ENCODE measurements around the gene RBFOX2.
A peak's percentile ranks its signal among the peaks of the same experiment; 100 is the strongest.

The RBFOX2 gene

DNA sequence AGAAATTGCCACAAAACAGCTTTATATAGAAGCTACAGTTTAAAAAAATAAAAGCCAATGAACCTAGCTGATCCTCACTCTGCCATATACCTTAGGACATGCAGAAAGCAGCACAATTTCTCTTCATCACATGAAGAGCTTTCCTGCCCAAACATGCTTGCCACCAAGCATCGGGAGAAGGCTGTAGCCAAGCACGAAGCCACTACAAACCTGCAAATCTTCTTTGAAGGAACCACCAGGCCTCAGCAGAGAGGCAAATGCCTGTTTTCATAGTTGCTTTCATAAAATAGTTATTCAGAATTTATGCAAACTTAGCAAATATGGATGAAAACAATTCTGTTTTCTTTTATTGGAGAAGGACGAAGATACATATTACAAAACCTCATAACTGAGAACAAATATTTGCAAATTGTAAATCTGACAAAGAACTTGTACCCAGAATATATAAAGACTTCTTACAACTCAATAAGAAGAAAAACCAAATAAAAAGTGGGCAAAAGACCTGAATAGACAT lies 100.3 kb downstream of the RBFOX2 start:
- DNase-seq (ENCODE audit: low spot score), result no peak

- no peak for DNase-seq (ENCODE audit: low spot score)
Measured at GRCh38 chr22:35923026-35923425, 105.6 kb downstream of the RBFOX2 start.

DNA sequence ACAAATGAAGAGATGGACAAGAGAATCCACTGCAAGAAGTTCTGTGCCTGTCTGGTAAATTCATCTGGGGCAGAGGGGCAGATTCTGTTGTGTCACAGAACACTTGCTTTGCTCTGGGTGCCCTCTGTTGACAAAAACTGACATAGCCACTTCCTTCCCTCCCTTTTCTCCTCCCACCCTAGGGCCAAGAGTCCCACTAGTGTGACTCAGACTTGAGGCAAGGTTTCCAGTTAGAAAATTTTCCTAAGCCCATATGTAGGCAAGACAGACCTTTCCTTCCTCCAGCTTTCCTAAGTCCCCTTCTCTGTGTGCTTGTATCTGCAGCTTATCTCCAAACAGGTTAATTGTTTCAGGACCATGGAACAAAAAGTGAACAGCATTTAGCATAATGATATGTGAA lies 106.8 kb downstream of the RBFOX2 start:
- DNase-seq (ENCODE audit: low spot score), result peak; percentile 56

DNA sequence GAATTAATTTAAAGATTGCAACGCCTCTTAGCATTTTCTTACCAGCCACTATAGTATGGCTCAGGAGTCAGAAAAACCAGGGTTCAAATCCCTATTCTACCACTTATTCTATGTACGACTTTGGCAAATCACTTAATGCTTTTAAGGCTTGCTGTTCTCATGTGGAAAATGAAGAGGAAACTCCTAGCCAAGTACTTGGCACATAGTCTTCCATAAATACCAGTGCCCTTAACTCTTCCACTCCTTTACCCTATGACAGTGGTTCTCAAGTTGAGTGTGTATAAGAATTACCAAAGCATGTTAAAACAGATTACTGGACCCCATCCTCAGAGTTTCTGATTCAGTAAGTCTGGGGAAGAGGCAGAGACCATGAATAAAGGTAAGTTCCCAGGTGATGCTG lies 107.6 kb downstream of the RBFOX2 start:
- DNase-seq (ENCODE audit: low spot score), result no peak

- DNase-seq (ENCODE audit: low spot score), result no peak
Measured at GRCh38 chr22:35919002-35919542, 109.6 kb downstream of the RBFOX2 start.

GRCh38 chr22:35918456-35918855 lies 110.2 kb downstream of the RBFOX2 start:
- DNase-seq (ENCODE audit: low spot score), result no peak

DNA sequence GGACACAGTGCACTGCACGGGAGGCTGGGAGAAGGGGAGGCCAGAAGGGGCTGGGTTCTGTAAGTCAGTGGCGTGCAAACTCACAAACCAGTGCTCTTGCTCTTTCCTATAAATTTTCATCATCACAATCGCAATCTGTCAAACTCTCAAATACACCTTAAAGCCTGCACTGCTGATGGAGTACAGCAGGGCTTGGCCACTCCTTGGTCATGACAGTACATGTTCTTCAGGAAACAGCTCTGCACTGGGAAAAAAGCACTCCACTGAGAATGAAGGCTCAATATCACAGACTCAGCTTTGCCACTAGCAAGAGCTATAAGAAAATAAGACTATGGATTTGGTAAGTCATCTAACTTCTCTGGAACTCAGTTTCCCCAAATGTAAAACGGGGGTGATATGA lies 111.0 kb downstream of the RBFOX2 start:
- DNase-seq (ENCODE audit: low spot score), result no peak

GRCh38 chr22:35915477-35916013 lies 113.1 kb downstream of the RBFOX2 start:
- no peak for DNase-seq (ENCODE audit: low spot score)

- DNase-seq (ENCODE audit: low spot score), result peak; percentile 86
Measured at GRCh38 chr22:35914665-35915476, 113.8 kb downstream of the RBFOX2 start.

DNA sequence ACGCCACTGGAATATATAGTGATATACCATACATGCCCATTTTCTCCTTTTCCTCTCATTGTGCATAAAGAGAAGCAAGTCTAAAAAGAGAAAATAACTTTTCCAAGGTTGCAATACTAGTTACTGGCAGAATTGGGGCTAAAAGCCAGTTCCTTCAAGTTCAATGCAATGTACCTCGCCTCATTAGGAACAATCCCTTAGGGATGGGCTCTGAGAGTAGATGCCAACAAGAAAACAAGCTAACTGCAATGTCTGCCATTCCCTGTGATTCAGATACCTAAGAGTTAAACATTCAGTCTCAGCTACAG lies 114.3 kb downstream of the RBFOX2 start:
- DNase-seq (ENCODE audit: low spot score), result no peak

DNA sequence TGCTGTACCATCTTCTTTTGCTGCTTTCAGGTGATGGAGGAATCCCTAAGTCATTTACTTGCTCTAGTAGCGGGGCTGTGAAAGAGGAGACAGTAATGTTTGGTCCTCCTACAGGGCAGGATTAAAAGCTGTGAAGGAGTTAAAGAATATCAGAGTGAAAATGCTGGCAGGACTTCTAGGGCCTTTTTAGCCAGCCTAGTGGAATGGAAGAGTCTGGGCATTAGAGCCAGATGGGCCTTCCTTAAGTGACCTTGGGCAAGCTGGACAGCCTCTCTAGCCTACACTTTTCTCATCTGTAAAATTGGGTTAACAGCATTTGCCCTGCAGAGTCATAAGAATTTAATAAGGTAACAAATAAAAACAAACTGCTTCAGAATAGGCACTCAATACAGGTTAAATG lies 114.7 kb downstream of the RBFOX2 start:
- no peak for DNase-seq (ENCODE audit: low spot score)

DNA sequence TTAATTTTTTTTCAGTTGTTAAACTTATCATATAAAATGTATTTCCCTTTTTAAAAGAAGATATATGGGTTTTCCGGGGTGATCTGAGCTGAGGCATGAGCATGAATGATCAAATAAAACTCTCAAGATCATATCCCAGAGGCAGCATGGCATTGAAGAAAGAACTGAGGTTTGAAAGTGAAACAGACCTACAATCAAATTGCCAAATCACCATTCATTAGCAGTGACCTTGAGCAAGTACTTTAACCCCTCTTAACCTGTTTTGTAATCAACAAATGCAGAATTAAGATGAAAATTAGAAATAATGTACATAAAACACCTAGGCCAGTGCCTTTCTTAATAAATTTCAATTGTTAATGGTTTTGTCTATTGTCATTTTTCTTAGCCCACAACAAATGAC lies 116.0 kb downstream of the RBFOX2 start:
- DNase-seq (ENCODE audit: low spot score), result no peak

DNA sequence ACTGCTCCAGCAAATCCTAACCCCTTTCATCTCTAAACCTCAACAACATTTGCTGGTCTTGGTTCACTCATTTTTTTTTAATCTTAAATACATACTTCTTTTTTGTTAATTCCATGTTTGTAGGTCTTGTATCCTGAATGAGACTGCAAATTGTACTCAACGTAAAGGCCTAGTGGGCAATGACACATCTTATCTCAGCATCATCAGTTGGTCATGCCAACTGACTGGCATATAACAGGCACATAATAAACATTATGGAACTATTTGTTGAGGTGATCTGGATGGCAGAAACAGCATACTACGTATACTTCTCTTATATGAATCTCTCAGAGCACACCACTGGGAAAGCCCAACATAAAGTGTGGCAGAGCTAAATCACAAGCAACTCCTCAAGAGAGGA lies 116.7 kb downstream of the RBFOX2 start:
- no peak for DNase-seq (ENCODE audit: low spot score)

DNA sequence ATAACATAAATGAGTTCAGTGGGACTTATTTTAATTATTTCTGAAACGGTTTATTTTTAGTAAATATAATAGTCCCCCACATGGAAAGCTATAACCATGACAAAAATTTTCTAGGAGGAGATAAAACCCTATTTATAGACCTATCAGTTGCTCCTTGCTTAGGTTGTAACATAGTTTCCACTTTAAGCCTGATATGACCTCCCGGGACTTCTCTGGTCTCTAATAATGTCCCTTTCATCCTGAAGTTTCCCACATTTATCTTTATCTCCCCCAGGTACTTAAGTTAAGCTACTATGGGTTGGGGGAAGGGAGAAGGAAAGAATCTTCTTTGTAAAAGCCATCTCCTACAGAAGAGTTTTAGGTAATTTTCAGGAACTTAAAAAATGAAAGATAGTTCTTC lies 117.7 kb downstream of the RBFOX2 start:
- no peak for DNase-seq (ENCODE audit: low spot score)

DNA sequence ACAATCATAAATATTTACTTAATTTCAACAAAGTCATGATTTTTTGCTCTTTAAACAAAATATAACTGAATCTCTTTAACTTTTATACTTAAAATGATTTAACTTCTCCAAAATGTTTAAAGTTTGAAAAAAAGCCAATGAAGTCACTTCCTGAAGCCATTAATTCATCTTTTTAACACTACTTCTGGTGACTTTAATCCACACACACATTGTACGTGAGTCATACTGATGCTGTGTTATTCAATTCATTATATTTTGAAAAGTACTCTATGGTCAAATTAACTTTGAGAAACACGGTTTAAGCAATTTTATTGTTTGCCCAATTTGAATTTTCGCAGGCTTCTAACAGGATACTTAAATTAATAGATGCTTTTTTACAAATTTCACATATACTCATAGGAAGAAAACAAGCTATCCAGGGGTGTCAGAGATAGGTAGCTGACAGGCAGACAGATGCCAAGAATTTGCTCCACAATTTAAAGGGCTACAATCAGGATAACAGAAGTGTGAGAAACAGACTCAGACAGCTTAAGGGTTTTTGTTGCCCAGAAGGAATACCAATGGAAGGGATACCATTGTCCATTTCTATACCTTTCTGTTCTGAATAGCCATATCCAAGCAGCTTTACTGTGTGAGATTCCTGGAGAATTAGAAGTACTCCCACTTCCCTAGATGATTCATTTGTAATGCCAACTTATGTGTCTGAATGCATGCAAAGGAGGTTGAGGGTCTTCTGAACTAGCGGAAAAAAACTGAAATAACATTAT lies 118.4 kb downstream of the RBFOX2 start:
- DNase-seq (ENCODE audit: low spot score), result no peak

DNA sequence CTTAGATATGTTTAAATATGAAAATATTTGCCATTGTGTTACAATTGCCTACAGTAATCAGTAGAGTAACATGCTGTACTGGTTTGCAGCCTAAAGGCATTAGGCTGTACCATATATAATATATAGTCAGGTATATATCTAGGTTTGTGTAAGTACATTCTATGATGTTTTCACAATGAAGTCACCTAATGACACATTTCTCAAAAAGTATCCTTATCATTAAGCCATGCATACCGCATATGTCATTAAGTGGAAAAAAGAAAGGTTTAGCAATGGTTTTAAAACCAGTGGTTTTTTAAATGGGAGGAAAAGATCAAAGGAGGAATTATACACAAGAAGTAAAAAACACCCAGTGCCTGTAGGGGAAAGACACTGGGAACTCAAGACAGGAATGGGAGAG lies 122.7 kb downstream of the RBFOX2 start:
- DNase-seq (ENCODE audit: low spot score), result no peak

DNA sequence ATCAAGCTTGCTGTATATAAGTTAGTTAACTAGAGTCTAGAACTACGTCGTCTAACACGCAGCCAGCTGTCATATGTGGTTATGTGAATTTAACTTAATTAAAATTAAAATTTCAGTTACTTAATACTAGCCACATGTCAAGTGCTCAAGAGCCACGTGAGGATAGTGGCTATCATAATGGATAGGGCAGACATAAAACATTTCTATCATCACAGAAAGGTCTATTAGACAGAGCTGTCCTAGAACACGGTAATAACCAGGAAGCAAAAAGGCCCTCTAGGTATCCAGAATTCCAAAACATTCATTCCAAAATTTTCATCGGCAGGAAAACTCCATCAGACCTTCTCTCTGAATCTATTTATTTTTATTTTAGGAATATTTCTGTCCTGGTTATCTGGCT lies 123.9 kb downstream of the RBFOX2 start:
- no peak for DNase-seq (ENCODE audit: low spot score)

DNA sequence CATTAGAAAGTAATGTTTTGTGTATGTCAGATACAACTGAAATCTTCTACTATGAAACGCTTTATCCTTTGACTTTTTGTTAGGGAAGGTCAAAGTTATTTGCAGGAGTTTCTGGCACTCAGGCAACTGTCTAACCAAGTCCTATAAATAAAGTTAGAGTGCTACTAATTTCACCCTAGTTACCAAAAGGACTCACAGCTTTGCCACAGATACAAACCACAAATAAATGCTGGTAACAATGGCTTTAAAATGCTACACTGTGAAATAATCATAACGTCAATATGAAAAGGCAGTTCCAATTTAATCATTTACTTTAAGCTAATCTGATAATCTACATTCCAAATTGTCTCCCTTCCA lies 124.3 kb downstream of the RBFOX2 start:
- no peak for DNase-seq (ENCODE audit: low spot score)

DNA sequence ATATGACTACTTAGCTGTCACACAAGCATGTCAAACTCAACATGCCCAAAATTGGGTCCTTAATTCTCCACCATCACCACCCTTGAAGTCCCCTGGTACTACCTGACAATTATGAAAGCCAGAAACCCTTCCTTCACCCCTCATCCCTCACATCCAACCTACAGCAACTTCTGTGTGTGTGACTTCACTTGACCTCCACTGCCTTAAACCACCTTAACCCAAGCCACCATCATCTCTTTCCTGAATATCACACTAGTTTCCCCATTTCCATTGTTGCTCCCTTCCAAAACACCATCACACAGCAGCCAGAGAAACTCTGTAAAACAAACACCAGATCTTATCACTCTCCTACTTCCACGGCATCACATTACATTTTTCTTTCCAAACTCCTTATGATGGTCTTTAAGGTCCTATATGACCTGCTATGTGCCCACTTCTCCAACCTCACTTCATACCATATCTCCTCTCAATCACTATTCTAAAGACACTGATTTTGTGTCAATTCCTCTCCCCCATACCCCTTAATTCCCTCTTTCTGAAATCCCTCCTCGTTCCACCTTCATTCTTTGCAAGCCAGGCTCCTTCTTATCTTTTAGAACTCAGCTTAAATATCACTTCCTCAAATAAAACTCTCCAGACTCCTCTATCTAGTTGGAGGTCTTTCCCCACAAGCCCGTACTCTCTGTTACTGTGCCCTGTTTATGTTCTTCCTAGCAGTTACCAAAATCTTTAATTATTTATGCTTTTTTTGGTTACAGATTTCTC lies 124.9 kb downstream of the RBFOX2 start:
- no peak for DNase-seq (ENCODE audit: low spot score)

- DNase-seq (ENCODE audit: low spot score), result no peak
Measured at GRCh38 chr22:35900483-35901168, 128.0 kb downstream of the RBFOX2 start.

DNA sequence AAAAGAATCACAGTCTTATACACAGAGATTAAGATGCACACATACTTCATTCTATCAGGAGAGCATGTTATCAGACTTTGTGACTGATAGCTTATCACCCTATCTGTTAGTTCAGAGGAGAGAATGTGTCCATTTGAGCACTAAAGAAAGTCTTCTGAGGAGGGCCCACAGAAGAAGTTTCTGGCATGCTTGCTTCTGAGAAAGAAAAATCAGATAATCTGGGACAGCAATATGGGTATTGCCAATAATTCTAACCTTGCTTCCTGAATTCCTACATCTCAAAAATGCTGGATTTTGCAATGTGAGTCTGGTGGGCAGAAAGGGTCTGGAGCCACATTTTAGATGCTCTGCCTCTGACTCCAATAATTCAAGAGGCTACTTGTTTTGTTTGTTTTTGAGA lies 128.9 kb downstream of the RBFOX2 start:
- no peak for DNase-seq (ENCODE audit: low spot score)
